Stimulated activated CD8-positive, alpha-beta memory T cell treated with anti-CD3 and anti-CD28 coated beads, Interleukin-15, amount 100 ng/mL, for 24 hours (primary cell): Measurements from ENCODE around the gene HCLS1.
"Not testable (repeated sequence)": the region's sequence is repeated elsewhere in the genome, so short reads cannot be mapped to it uniquely, and the experiment has no call there.

Experiments used
- DNase-seq: peaks from one replicate; pipeline ENCODE4 v3.0.0-alpha.2; 2020; ENCODE audit warnings: low read depth

The HCLS1 gene

GRCh38 chr3:121598564-121598963, 62.1 kb downstream of the HCLS1 start:
- DNase-seq: no peak

- DNase-seq: no peak
Observed at GRCh38 chr3:121595765-121596406, 64.8 kb downstream of the HCLS1 start.

GRCh38 chr3:121594850-121595249, 65.9 kb downstream of the HCLS1 start:
- DNase-seq: no peak

GRCh38 chr3:121593806-121594205, 66.9 kb downstream of the HCLS1 start:
- not testable (repeated sequence) for DNase-seq

GRCh38 chr3:121592856-121593702, 67.6 kb downstream of the HCLS1 start, which contains the start of gene FBXO40:
Gene FBXO40 (plus strand): TSS chr3:121593379. CDS start chr3:121620576, 27,197 bp downstream.
- no peak for DNase-seq

- no peak for DNase-seq
Observed at GRCh38 chr3:121584418-121584817, 76.3 kb downstream of the HCLS1 start.

GRCh38 chr3:121581691-121582090, 79.0 kb downstream of the HCLS1 start:
- no peak for DNase-seq
